H1 (cell line): ENCODE measurements around the gene IGFBP1.
"Not testable (repeated sequence)": the region's sequence is repeated elsewhere in the genome, so short reads cannot be mapped to it uniquely, and the experiment has no call there.

ENCODE experiments used
- BACH1 ChIP-seq: IDR thresholded peaks from 2 replicates; pipeline ENCODE4 v1.6.1; 2012; ENCODE audit warnings: low read length, improper control_type of control experiment
- CHD7 ChIP-seq: fragments of 300-600 bp; sonication (generic); IDR thresholded peaks from 2 replicates; pipeline ENCODE4 v1.7.1; 2012; ENCODE audit warnings: low read length, moderate library complexity, mild to moderate bottlenecking, inconsistent platforms; ENCODE audit not compliant: insufficient replicate concordance
- CTCF ChIP-seq, 3 experiments: IDR thresholded peaks; 1 replicate in 2 of 3; 2 replicates in 1 of 3; pipeline versions ENCODE4 v1.5.1 to v1.6.1; 2011; ENCODE audit warnings: low read length in 3 of 3, mild to moderate bottlenecking in 3 of 3, inconsistent platforms in 2 of 3, low read depth in 1 of 3, moderate library complexity in 1 of 3; ENCODE audit not compliant: insufficient read depth in 1 of 3; ENCODE audit errors: control extremely low read depth in 1 of 3
- EP300 ChIP-seq, 2 experiments: IDR thresholded peaks; 1 replicate in 1 of 2; 2 replicates in 1 of 2; pipeline ENCODE4 v1.6.1; 2011 to 2012; ENCODE audit warnings: low read depth in 2 of 2, low read length in 2 of 2, mild to moderate bottlenecking in 2 of 2, borderline replicate concordance in 1 of 2, inconsistent platforms in 1 of 2, moderate library complexity in 1 of 2
- MAFK ChIP-seq: IDR thresholded peaks from 2 replicates; pipeline ENCODE4 v1.6.1; 2012; ENCODE audit warnings: low read depth, mild to moderate bottlenecking, improper control_type of control experiment, low read length
- POLR2A ChIP-seq, 2 experiments: IDR thresholded peaks; 1 replicate in 1 of 2; 2 replicates in 1 of 2; pipeline ENCODE4 v1.6.1; 2011; ENCODE audit warnings: low read depth in 2 of 2, low read length in 2 of 2, mild to moderate bottlenecking in 2 of 2; ENCODE audit errors: control extremely low read depth in 1 of 2
- POLR2AphosphoS5 ChIP-seq: IDR thresholded peaks from 2 replicates; pipeline ENCODE4 v1.6.1; 2011; ENCODE audit warnings: low read depth, low read length
- TF ChIP-seq, protein P1 (sequence below): IDR thresholded peaks from 2 replicates; pipeline ENCODE4 v1.6.1; 2012; ENCODE audit warnings: inconsistent platforms

- TF ChIP-seq, protein P1, sequence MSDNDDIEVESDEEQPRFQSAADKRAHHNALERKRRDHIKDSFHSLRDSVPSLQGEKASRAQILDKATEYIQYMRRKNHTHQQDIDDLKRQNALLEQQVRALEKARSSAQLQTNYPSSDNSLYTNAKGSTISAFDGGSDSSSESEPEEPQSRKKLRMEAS: not testable (repeated sequence)
- not testable (repeated sequence) for TF ChIP-seq CTCF (IDR thresholded peaks at IDR 0.05; ENCODE audit: control extremely low read depth in 1 of 3, insufficient read depth in 1 of 3, low read depth in 1 of 3, low read length in 3 of 3); CHD7; EP300 (IDR thresholded peaks at IDR 0.05; ENCODE audit: borderline replicate concordance in 1 of 2, low read depth in 2 of 2, low read length in 2 of 2); MAFK; POLR2A (IDR thresholded peaks at IDR 0.05; ENCODE audit: control extremely low read depth in 1 of 2, low read depth in 2 of 2, low read length in 2 of 2); POLR2AphosphoS5; BACH1
These were observed 35.3 kb upstream of the IGFBP1 start for GRCh38 chr7:45852984-45853383.
